Measurements from ENCODE around the gene BCOR.

DNA sequence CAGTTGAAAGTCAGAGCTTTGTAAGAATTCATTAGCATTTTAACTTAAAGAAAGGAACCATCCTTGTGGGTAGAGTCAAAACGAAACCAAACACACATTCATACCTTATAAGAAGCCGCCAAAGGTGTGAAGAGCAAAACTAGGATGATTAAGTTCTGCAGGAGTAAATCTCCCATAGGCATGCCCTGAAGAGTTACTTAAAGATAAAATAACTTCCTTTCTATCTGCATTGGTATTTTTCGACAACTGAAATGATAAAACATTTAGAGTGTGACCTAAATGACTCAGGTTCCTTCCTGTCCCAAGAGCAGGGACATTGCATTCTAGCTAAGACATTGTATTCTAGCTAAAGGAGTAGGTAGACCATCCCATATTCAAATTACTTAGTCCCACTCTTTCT, 75.3 kb downstream of the BCOR start:
- TF ChIP-seq, protein P1, sequence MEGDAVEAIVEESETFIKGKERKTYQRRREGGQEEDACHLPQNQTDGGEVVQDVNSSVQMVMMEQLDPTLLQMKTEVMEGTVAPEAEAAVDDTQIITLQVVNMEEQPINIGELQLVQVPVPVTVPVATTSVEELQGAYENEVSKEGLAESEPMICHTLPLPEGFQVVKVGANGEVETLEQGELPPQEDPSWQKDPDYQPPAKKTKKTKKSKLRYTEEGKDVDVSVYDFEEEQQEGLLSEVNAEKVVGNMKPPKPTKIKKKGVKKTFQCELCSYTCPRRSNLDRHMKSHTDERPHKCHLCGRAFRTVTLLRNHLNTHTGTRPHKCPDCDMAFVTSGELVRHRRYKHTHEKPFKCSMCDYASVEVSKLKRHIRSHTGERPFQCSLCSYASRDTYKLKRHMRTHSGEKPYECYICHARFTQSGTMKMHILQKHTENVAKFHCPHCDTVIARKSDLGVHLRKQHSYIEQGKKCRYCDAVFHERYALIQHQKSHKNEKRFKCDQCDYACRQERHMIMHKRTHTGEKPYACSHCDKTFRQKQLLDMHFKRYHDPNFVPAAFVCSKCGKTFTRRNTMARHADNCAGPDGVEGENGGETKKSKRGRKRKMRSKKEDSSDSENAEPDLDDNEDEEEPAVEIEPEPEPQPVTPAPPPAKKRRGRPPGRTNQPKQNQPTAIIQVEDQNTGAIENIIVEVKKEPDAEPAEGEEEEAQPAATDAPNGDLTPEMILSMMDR (IDR thresholded peaks at IDR 0.05) = no peak
- no peak for TF ChIP-seq POLR2A (IDR thresholded peaks at IDR 0.05)

Measured in heart left ventricle (tissue), 13 donors.